HepG2 (cell line): ENCODE measurements around the gene RABGGTA. TPM values are rescaled to one million over a fixed set of nuclear protein-coding genes. Genes with fewer than 3 reads are reported as not detected.
A peak's percentile ranks its signal among the peaks of the same experiment; 100 is the strongest.

Source experiments
- CTCF ChIP-seq: sonication (generic); formaldehyde crosslinking; IDR thresholded peaks from 2 replicates; pipeline ENCODE4 v1.5.0; 2020; ENCODE audit warnings: mild to moderate bottlenecking, missing genetic modification reagents, moderate library complexity
- FOXJ3 ChIP-seq: sonication (generic); formaldehyde crosslinking; IDR thresholded peaks from 2 replicates; pipeline ENCODE4 v1.4.0; 2020; ENCODE audit warnings: missing genetic modification reagents, mild to moderate bottlenecking, borderline replicate concordance
- GPN1 ChIP-seq: sonication (generic); formaldehyde crosslinking; IDR thresholded peaks from 2 replicates; pipeline ENCODE4 v1.5.1; 2020; ENCODE audit warnings: missing genetic modification reagents, borderline replicate concordance
- NFE2L2 ChIP-seq: fragments of 150-350 bp; IDR thresholded peaks from 2 replicates; pipeline ENCODE4 v1.6.1; 2014; ENCODE audit warnings: low read length
- NR0B2 ChIP-seq: sonication (generic); formaldehyde crosslinking; IDR thresholded peaks from 2 replicates; pipeline ENCODE4 v1.4.0; 2020; ENCODE audit warnings: mild to moderate bottlenecking, missing genetic modification reagents
- SSRP1 ChIP-seq: IDR thresholded peaks from 2 replicates; pipeline ENCODE4 v1.6.1; 2016; ENCODE audit warnings: control low read depth
- TIGD3 ChIP-seq: sonication (generic); formaldehyde crosslinking; IDR thresholded peaks from 2 replicates; pipeline ENCODE4 v1.5.1; 2020; ENCODE audit warnings: mild to moderate bottlenecking, missing genetic modification reagents, borderline replicate concordance
- UBTF ChIP-seq: sonication (generic); formaldehyde crosslinking; IDR thresholded peaks from 2 replicates; pipeline ENCODE4 v1.4.0; 2020; ENCODE audit warnings: mild to moderate bottlenecking, missing genetic modification reagents
- ZBTB40 ChIP-seq, 2 experiments: fragments of 450-650 bp in 1 of 2; sonication (generic) in 1 of 2; formaldehyde crosslinking in 1 of 2; IDR thresholded peaks; 2 replicates each; pipeline versions ENCODE4 v1.6.1 to v1.8.0; 2016 to 2022; ENCODE audit warnings: antibody characterized with exemption in 1 of 2, mild to moderate bottlenecking in 1 of 2, missing genetic modification reagents in 1 of 2
- ZNF446 ChIP-seq: sonication (generic); formaldehyde crosslinking; IDR thresholded peaks from 2 replicates; pipeline ENCODE4 v1.5.0; 2020; ENCODE audit warnings: mild to moderate bottlenecking, missing genetic modification reagents
- ZNF761 ChIP-seq: sonication (generic); formaldehyde crosslinking; conservative IDR thresholded peaks from 2 replicates; pipeline ENCODE4 v1.4.0; 2020; ENCODE audit warnings: mild to moderate bottlenecking, missing genetic modification reagents
- polyA plus RNA-seq, 8 experiments: library from polyadenylated mRNA; depleted of rRNA in 3 of 8; stranded (reverse) in 7 of 8; unstranded in 1 of 8; fragments of >200 nt; fragmentation: Illumina TruSeq in 4 of 8; extraction: Trizol in 4 of 8; gene quantifications; 2 replicates each; pipeline versions ENCODE4 v1.2.1 to v1.2.3, GENCODE V29; 2011 to 2016; ENCODE audit warnings: low read depth in 4 of 8, missing spikeins in 1 of 8, mixed read lengths in 1 of 8; ENCODE audit not compliant: insufficient read depth in 1 of 8
- total RNA-seq, 5 experiments: library from RNA; depleted of rRNA; stranded (reverse); fragments of >200 nt; fragmentation: Illumina TruSeq; extraction: Trizol; gene quantifications; 2 replicates each; pipeline ENCODE4 v1.2.3, GENCODE V29; 2016; ENCODE audit warnings: low read depth in 1 of 5

RABGGTA gene
- total and polyA plus RNA-seq, 2 of the 13 experiments (the other 11 are each of a cell fraction or from before 2014, with no cell fraction given): 57.9 to 90.8 TPM

- TF ChIP-seq UBTF (no peak), ZNF446 (CRISPR knock-in tag) (no peak), NFE2L2 (peak; percentile 3; the same call in 1 of the 2 replicates), SSRP1 (CRISPR knock-in tag) (no peak; the same call in 1 of the 2 replicates), ZBTB40 (IDR thresholded peaks at IDR 0.05) (no peak), ZBTB40 (CRISPR knock-in tag; IDR thresholded peaks at IDR 0.05) (no peak), CTCF (CRISPR knock-in tag) (no peak), NR0B2 (no peak), ZNF761 (CRISPR knock-in tag) (no peak), TIGD3 (CRISPR knock-in tag) (no peak), FOXJ3 (no peak), GPN1 (CRISPR knock-in tag) (no peak)
Measured at GRCh38 chr14:24313913-24314312, 42.5 kb upstream of the RABGGTA start (continued).
